ENCODE results near the gene IL17REL.
"Not testable (repeated sequence)": the region's sequence is repeated elsewhere in the genome, so short reads cannot be mapped to it uniquely, and the experiment has no call there.

Gene IL17REL

GRCh38 chr22:49948116-49948957 is 64.2 kb downstream of the IL17REL start:
- no peak for DNase-seq (ENCODE audit: extremely low read depth, low read depth)
- TF ChIP-seq, protein P1, sequence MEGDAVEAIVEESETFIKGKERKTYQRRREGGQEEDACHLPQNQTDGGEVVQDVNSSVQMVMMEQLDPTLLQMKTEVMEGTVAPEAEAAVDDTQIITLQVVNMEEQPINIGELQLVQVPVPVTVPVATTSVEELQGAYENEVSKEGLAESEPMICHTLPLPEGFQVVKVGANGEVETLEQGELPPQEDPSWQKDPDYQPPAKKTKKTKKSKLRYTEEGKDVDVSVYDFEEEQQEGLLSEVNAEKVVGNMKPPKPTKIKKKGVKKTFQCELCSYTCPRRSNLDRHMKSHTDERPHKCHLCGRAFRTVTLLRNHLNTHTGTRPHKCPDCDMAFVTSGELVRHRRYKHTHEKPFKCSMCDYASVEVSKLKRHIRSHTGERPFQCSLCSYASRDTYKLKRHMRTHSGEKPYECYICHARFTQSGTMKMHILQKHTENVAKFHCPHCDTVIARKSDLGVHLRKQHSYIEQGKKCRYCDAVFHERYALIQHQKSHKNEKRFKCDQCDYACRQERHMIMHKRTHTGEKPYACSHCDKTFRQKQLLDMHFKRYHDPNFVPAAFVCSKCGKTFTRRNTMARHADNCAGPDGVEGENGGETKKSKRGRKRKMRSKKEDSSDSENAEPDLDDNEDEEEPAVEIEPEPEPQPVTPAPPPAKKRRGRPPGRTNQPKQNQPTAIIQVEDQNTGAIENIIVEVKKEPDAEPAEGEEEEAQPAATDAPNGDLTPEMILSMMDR (IDR thresholded peaks at IDR 0.05; ENCODE audit: low read depth, low read length), result no peak

DNA sequence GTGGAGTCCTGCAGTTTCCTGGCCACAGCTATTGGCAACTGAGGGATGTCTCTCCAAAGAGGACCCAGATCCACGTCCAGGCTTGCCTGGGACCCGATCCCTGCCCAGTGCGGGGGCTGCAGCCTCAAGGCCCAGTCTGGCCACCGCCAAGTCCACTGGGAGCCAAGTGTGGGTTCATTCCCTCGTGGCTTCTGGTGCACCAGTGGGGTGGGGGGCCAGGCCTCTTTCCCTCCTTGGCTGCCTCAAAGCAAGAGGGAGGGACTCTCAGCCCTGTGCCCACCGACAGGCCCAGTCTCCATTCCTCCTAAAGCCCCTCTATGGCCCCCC is 65.3 kb downstream of the IL17REL start:
- TF ChIP-seq, protein P1 (IDR thresholded peaks at IDR 0.05; ENCODE audit: low read depth, low read length), result no peak
- DNase-seq (ENCODE audit: extremely low read depth, low read depth), result no peak

DNA sequence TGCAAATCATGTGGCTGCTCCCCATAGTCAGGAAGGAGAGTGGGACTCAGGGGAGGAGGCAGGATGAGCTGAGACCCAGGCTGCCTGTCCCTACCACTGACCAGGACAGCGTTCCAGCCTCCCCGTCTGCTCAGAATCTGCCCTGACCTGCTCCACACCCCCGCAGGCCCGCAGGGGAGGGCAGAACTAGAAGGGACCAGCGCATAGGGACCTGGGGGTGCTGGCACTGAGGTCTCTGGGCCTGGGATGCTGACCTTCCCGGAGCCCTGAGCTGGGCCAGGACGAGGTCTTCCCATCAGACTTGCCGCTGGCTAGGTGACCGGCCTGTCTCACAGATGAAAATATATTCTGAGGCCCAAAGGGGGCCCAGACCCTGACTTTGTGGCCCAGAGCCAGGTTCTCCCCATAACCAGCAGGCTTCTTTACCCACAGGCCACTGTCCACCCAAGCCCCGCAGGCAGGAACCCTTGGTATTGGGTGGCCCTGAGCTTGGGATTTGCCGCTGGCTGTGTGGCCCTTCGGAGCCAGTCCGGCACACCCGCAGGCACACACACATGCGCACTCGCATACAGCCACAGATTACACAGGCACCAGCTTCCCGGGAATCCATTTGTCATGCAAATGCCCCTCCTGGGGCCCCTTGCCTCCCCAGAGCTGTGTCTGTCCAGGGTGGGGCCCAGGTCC is 65.8 kb downstream of the IL17REL start:
- no peak for DNase-seq (ENCODE audit: extremely low read depth, low read depth)
- TF ChIP-seq, protein P1 (IDR thresholded peaks at IDR 0.05; ENCODE audit: low read depth, low read length), result no peak

DNA sequence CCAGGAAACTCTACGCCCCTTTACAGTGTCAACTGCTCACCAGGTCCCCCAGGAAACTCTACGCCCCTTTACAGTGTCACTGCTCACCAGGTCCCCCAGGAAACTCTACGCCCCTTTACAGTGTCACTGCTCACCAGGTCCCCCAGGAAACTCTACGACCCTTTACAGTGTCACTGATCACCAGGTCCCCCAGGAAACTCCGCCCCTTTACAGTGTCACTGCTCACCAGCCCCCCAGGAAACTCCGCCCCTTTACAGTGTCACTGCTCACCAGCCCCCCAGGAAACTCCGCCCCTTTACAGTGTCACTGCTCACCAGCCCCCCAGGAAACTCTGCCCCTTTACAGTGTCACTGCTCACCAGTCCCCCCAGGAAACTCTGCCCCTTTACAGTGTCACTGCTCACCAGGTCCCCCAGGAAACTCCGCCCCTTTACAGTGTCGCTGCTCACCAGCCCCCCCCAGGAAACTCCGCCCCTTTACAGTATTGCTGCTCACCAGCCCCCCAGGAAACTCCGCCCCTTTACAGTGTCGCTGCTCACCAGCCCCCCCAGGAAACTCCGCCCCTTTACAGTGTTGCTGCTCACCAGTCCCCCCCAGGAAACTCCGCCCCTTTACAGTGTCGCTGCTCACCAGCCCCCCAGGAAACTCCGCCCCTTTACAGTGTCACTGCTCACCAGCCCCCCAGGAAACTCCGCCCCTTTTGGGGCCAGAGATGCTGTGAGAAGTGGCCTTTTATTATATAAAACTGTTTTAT is 67.3 kb downstream of the IL17REL start:
- DNase-seq (ENCODE audit: extremely low read depth, low read depth), result not testable (repeated sequence)
